Endothelial cell (in vitro differentiated cells): ENCODE measurements around the gene SNCAIP. TPM values are rescaled to one million over a fixed set of nuclear protein-coding genes. Genes with fewer than 3 reads are reported as not detected.

ENCODE experiments used
- DNase-seq: peaks from one replicate; pipeline ENCODE4 v3.0.0; 2021; ENCODE audit warnings: low spot score
- H3K27ac Mint-ChIP-seq: one replicate; pipeline ENCODE4 v1.8.0; 2021; ENCODE audit warnings: mixed read lengths, inconsistent platforms; ENCODE audit not compliant: unreplicated experiment
- H3K27me3 Mint-ChIP-seq: one replicate; pipeline ENCODE4 v1.8.0; 2021; ENCODE audit warnings: mild to moderate bottlenecking, moderate library complexity, mixed read lengths, inconsistent platforms; ENCODE audit not compliant: unreplicated experiment
- H3K36me3 Mint-ChIP-seq: one replicate; pipeline ENCODE4 v1.8.0; 2021; ENCODE audit warnings: mild to moderate bottlenecking, low read depth, mixed read lengths, inconsistent platforms; ENCODE audit not compliant: unreplicated experiment
- H3K4me1 Mint-ChIP-seq: one replicate; pipeline ENCODE4 v1.8.0; 2021; ENCODE audit warnings: mild to moderate bottlenecking, mixed read lengths, inconsistent platforms; ENCODE audit not compliant: unreplicated experiment
- H3K4me3 Mint-ChIP-seq: one replicate; pipeline ENCODE4 v1.8.0; 2021; ENCODE audit warnings: mild to moderate bottlenecking, mixed read lengths, inconsistent platforms; ENCODE audit not compliant: unreplicated experiment
- H3K9me3 Mint-ChIP-seq: one replicate; pipeline ENCODE4 v1.8.0; 2021; ENCODE audit warnings: mixed read lengths, inconsistent platforms; ENCODE audit not compliant: unreplicated experiment
- total RNA-seq: library from RNA; stranded (reverse); fragmentation: NEBNext Ultra II Directional; extraction: Animal tissue kit (Norgen Biotek cat#: 25700); gene quantifications from one replicate; pipeline ENCODE4 v1.2.1, GENCODE V29; 2021; ENCODE audit not compliant: unreplicated experiment
- TF ChIP-seq, protein P1 (sequence below): fragments of 200-600 bp; sonication (generic); IDR thresholded peaks from one replicate; pipeline ENCODE4 v1.5.0; 2021; ENCODE audit warnings: antibody characterized with exemption; ENCODE audit not compliant: unreplicated experiment

Gene SNCAIP
- total RNA-seq, 1 donor from 2014 or later, result 254 TPM

- H3K27ac Mint-ChIP-seq, result no peak overlapping the region
- H3K9me3 Mint-ChIP-seq, result no peaks in the 10 kb centered on the region
- H3K36me3 Mint-ChIP-seq, result peaks cover 38% of the 10 kb centered on the region
- H3K27me3 Mint-ChIP-seq, result peaks cover 4% of the 10 kb centered on the region
- TF ChIP-seq, protein P1, sequence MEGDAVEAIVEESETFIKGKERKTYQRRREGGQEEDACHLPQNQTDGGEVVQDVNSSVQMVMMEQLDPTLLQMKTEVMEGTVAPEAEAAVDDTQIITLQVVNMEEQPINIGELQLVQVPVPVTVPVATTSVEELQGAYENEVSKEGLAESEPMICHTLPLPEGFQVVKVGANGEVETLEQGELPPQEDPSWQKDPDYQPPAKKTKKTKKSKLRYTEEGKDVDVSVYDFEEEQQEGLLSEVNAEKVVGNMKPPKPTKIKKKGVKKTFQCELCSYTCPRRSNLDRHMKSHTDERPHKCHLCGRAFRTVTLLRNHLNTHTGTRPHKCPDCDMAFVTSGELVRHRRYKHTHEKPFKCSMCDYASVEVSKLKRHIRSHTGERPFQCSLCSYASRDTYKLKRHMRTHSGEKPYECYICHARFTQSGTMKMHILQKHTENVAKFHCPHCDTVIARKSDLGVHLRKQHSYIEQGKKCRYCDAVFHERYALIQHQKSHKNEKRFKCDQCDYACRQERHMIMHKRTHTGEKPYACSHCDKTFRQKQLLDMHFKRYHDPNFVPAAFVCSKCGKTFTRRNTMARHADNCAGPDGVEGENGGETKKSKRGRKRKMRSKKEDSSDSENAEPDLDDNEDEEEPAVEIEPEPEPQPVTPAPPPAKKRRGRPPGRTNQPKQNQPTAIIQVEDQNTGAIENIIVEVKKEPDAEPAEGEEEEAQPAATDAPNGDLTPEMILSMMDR, result no peak
- H3K4me3 Mint-ChIP-seq, result no peak overlapping the region
- DNase-seq, result no peak
- peaks cover 10% of the 10 kb centered on the region for H3K4me1 Mint-ChIP-seq
These were observed 88.3 kb downstream of the SNCAIP start for GRCh38 chr5:122400341-122400740.

DNA sequence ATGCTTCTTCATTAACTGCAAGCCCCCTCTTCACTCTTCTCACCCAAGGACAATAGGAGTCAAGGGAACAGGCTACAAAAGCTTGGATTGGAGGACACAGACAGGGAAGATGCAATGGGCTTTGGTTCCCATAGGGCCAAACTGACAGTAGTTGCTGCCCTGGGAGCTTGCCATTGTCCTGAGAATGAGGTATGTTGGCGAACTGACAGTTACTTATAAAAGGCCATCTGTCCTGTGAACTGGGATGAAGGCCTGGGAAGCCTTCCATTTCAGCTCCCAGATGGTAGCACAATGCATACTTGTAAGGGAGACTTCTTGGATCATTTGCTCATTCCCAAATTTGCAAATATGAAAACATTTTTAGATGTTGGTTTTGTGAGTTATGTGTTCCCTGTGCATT lies 88.9 kb downstream of the SNCAIP start:
- no peak for DNase-seq
- Mint-ChIP-seq H3K4me1 (peaks cover 10% of the 10 kb centered on the region), H3K27me3 (peaks cover 4% of the 10 kb centered on the region), H3K9me3 (no peaks in the 10 kb centered on the region), H3K36me3 (peaks cover 40% of the 10 kb centered on the region), H3K4me3 (no peak overlapping the region), H3K27ac (no peak overlapping the region)
- TF ChIP-seq, protein P1, result no peak

DNA sequence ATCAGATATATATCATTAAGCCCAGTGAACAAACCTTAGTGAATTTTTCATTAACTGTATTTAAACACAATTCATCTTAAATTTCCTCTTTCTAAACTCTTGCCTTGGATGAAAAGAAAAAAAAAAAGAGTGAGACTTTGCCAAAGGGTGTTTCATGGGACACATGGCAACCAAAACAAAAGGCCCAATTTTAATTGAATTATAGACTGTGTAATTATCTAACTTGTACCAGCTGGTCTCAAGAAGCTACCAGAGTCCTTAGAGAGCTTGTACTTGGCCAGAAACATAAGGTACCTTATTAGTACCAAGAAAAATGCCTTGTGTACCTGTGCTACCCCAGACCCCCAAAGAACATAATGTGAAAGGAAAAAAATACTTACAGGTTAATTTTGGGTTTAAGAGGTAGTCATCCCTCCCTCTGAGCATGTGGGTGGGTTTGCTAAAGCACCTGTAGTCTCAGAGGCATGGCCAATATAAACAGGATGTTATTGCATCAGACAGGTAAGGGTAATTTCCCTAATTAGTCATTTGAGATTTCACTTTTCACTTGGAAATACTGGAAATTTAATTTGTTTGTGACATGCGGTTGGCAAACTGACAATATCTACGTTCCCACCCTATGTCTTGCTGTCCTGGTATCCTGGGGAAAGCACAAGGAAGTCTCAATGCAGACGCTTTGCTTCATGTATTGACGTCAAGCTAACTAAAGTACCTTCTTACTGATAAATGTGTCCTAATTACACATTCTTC lies 90.1 kb downstream of the SNCAIP start:
- Mint-ChIP-seq H3K36me3 (peaks cover 42% of the 10 kb centered on the region), H3K27me3 (peaks cover 4% of the 10 kb centered on the region), H3K4me1 (peaks cover 14% of the 10 kb centered on the region), H3K4me3 (no peak overlapping the region), H3K9me3 (no peaks in the 10 kb centered on the region), H3K27ac (no peak overlapping the region)
- DNase-seq, result no peak
- TF ChIP-seq, protein P1, result no peak

DNA sequence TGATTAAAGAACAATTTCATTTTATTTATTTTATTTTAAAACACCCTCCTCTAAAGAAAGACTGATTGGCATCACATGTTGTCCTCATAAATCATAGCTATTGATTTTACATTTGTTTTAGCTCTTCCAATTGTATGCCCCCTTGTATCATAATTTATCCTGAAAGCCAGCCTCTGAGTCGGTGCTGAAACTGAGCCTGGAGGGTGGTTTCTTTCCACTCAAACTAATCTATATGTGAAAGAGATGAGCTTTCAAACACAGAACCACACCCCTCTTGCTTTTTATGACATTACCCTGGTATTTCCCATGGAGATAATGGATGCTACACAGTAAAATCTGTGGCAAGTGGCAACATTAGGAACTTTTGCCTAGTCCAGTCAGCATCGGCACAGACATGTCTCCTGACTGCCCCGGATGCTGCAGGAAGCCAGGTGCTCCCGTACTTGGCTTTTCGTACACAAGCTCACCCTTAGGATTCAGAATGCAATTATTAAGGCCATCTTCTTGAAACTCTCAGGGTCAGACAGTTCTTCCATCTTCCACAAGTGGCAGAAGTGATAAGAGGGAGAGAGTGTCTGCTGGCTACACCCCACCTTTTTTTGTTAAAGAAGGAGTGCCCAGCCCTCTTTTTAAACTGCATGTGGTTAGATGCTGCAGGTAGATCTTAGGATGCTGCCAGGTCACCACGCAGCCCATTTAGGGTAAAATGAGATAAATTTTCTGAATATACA lies 91.1 kb downstream of the SNCAIP start:
- TF ChIP-seq, protein P1, result no peak
- no peak overlapping the region for H3K27ac Mint-ChIP-seq

DNA sequence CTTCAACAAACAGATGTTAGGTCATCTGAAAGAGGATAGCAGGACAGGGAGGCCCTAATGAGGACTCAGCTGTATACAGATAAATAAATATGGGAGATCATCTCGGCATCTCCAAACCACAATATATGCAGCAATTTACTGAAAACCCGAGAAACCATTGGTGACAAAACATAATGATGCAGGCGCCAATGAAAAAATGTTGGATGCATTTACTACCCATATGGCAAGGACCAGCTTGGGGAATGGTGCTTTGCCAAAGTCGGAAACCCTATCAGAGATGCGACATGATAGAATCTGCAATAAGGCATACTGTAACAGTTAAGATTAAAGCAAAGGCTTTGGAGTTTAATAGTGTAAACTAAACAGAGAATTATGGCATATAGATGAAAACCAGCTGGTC lies 92.0 kb downstream of the SNCAIP start:
- H3K4me3 Mint-ChIP-seq, result no peak overlapping the region
- no peaks in the 10 kb centered on the region for H3K9me3 Mint-ChIP-seq
- peaks cover 17% of the 10 kb centered on the region for H3K4me1 Mint-ChIP-seq
- DNase-seq, result no peak
- no peaks in the 10 kb centered on the region for H3K27me3 Mint-ChIP-seq
- no peak overlapping the region for H3K27ac Mint-ChIP-seq
- TF ChIP-seq, protein P1, result no peak
- peaks cover 46% of the 10 kb centered on the region for H3K36me3 Mint-ChIP-seq

More for the DNA sequence above, 91.1 kb downstream of the SNCAIP start:
- H3K36me3 Mint-ChIP-seq, result peaks cover 39% of the 10 kb centered on the region
- H3K9me3 Mint-ChIP-seq, result no peaks in the 10 kb centered on the region
- H3K27me3 Mint-ChIP-seq, result no peaks in the 10 kb centered on the region
- H3K4me3 Mint-ChIP-seq, result no peak overlapping the region
- no peak for DNase-seq
- peaks cover 12% of the 10 kb centered on the region for H3K4me1 Mint-ChIP-seq
